Hepatocyte (in vitro differentiated cells): ENCODE results near the gene TANC1. TPM values are rescaled to one million over a fixed set of nuclear protein-coding genes. Genes with fewer than 3 reads are reported as not detected.

Experiments used
- DNase-seq: peaks from one replicate; pipeline ENCODE4 v3.0.0-alpha.2; 2016; ENCODE audit warnings: low spot score
- H2AFZ ChIP-seq: fragments of 200-600 bp; sonication (generic); 2 replicates; pipeline ENCODE4 v1.6.0; 2016; ENCODE audit warnings: antibody characterized with exemption, mild to moderate bottlenecking
- H3K27ac ChIP-seq: fragments of 200-600 bp; sonication (generic); 2 replicates; pipeline ENCODE4 v1.5.1; 2016; ENCODE audit warnings: mild to moderate bottlenecking
- H3K27me3 ChIP-seq: fragments of 200-600 bp; sonication (generic); 2 replicates; pipeline ENCODE4 v1.6.1; 2016
- H3K36me3 ChIP-seq: fragments of 200-600 bp; sonication (generic); replicated peaks from 2 replicates; pipeline ENCODE4 v1.5.1; 2016; ENCODE audit warnings: low read depth; ENCODE audit not compliant: insufficient read depth
- H3K4me1 ChIP-seq: fragments of 200-600 bp; sonication (generic); 2 replicates; pipeline ENCODE4 v1.5.1; 2016; ENCODE audit warnings: mild to moderate bottlenecking, moderate library complexity; ENCODE audit not compliant: insufficient read depth
- H3K4me2 ChIP-seq: fragments of 200-600 bp; sonication (generic); 2 replicates; pipeline ENCODE4 v1.6.0; 2016
- H3K4me3 ChIP-seq: fragments of 200-600 bp; sonication (generic); 2 replicates; pipeline ENCODE4 v1.5.1; 2016; ENCODE audit warnings: mild to moderate bottlenecking
- H3K79me2 ChIP-seq: fragments of 200-600 bp; sonication (generic); 2 replicates; pipeline ENCODE4 v1.6.0; 2017; ENCODE audit warnings: mild to moderate bottlenecking
- H3K9me2 ChIP-seq: fragments of 200-600 bp; sonication (generic); replicated peaks from 2 replicates; pipeline ENCODE4 v1.6.0; 2017; ENCODE audit warnings: mild to moderate bottlenecking; ENCODE audit not compliant: insufficient read depth
- H3K9me3 ChIP-seq: fragments of 200-600 bp; sonication (generic); 2 replicates; pipeline ENCODE4 v1.5.1; 2016; ENCODE audit warnings: low read depth, mild to moderate bottlenecking
- H4K20me1 ChIP-seq: fragments of 200-600 bp; sonication (generic); 2 replicates; pipeline ENCODE4 v1.6.0; 2016; ENCODE audit warnings: mild to moderate bottlenecking; ENCODE audit not compliant: insufficient read depth, poor library complexity, severe bottlenecking
- EZH2 ChIP-seq: fragments of 200-600 bp; sonication (generic); IDR thresholded peaks from 2 replicates; pipeline ENCODE4 v1.6.1; 2016; ENCODE audit warnings: antibody characterized with exemption, mild to moderate bottlenecking, borderline replicate concordance
- EZH2phosphoT487 ChIP-seq: fragments of 200-600 bp; sonication (generic); IDR thresholded peaks from one replicate; pipeline ENCODE4 v1.6.1; 2018; ENCODE audit warnings: antibody characterized with exemption, mild to moderate bottlenecking, low read depth, moderate library complexity; ENCODE audit not compliant: unreplicated experiment, severe bottlenecking
- WGBS: methylation state at CpG from one replicate; pipeline ENCODE4 v1.1.6; 2016; ENCODE audit warnings: low lambda C conversion rate; ENCODE audit errors: missing lambda C conversion rate; 5-methylcytosine and 5-hydroxymethylcytosine counted together
- polyA plus RNA-seq: library from polyadenylated mRNA; unstranded; fragments of >200 nt; fragmentation: Nextera tagmentation; extraction: Ambion mirVana; gene quantifications from 2 replicates; pipeline ENCODE4 v1.2.1, GENCODE V29; 2016
- total RNA-seq: library from RNA; depleted of rRNA; stranded (reverse); fragments of >200 nt; gene quantifications from 2 replicates; pipeline ENCODE4 v1.2.3, GENCODE V29; 2014
- TF ChIP-seq, protein P1 (sequence below): fragments of 200-600 bp; sonication (generic); IDR thresholded peaks from 2 replicates; pipeline ENCODE4 v1.5.1; 2016; ENCODE audit warnings: antibody characterized with exemption, mild to moderate bottlenecking; ENCODE audit not compliant: poor library complexity

TANC1 gene
- total and polyA plus RNA-seq, 2 experiments from 2014 or later = 8.3 to 18.5 TPM

DNA sequence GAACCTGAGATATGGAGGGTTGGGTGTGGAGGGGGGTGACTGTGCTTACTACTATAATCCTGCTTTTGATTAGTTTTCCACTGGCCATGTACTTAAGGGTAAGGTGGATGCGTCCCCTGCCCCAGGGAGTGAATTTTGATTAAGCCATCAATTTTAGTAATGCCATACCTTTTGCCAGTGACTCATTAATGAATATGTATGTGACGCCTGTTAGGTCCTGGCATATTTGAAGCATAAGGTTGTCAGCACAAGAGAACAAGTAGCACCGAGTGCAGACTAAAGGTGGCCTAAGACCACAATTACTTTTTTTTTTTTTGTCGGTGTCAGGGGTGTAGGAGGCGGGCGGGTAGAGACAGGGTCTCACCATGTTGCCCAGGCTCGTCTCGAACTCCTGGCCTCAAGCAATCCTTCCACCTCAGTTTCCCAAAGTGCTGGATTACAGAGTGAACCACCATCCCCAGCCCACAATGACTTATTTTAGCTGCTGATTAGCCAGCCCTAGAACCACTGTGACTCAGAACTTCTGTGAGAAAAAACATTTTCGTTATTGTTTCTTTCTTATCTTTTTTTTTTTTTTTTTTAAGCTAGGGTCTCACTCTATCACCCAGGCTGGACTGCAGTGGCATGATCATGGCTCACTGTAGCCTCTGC, 7.0 kb downstream of the TANC1 start:
- H3K4me3 ChIP-seq = no peak overlapping the region
- H3K27ac ChIP-seq = no peak overlapping the region
- 93% methylated on average over 9 of the region's 9 CpGs for WGBS
- H3K9me3 ChIP-seq = no peaks in the 10 kb centered on the region
- peaks cover 100% of the 10 kb centered on the region for H3K79me2 ChIP-seq
- no peak for DNase-seq
- no peaks in the 10 kb centered on the region for H3K27me3 ChIP-seq
- H3K4me1 ChIP-seq = peaks cover 31% of the 10 kb centered on the region
- no peak overlapping the region for H2AFZ ChIP-seq
- H3K4me2 ChIP-seq = no peak overlapping the region
- H4K20me1 ChIP-seq = peaks cover 31% of the 10 kb centered on the region
- no peak for TF ChIP-seq EZH2phosphoT487
- TF ChIP-seq EZH2 = no peak
- TF ChIP-seq, protein P1, sequence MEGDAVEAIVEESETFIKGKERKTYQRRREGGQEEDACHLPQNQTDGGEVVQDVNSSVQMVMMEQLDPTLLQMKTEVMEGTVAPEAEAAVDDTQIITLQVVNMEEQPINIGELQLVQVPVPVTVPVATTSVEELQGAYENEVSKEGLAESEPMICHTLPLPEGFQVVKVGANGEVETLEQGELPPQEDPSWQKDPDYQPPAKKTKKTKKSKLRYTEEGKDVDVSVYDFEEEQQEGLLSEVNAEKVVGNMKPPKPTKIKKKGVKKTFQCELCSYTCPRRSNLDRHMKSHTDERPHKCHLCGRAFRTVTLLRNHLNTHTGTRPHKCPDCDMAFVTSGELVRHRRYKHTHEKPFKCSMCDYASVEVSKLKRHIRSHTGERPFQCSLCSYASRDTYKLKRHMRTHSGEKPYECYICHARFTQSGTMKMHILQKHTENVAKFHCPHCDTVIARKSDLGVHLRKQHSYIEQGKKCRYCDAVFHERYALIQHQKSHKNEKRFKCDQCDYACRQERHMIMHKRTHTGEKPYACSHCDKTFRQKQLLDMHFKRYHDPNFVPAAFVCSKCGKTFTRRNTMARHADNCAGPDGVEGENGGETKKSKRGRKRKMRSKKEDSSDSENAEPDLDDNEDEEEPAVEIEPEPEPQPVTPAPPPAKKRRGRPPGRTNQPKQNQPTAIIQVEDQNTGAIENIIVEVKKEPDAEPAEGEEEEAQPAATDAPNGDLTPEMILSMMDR = no peak
- no peaks in the 10 kb centered on the region for H3K36me3 ChIP-seq
- no peaks in the 10 kb centered on the region for H3K9me2 ChIP-seq

DNA sequence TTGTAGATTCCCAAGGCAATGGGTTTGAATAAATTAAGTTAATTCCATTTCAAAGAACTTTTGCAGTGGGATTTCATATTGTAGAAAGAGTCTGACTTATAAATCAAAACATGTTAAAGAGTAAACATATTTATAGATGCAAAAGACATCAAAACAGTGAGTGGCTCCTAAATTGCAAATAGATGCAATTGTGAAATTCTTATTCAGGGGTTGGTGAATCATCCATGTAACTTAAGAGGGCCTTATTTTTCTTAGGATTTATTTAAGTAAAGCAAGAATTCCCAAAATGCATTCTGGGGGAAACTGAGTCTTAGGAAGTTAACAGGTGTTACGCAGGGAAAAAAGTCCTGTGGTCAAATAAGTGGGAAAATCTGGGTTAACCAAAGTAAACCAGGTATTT, 11.3 kb downstream of the TANC1 start:
- TF ChIP-seq EZH2 = no peak
- TF ChIP-seq, protein P1 = no peak
- TF ChIP-seq EZH2phosphoT487 = no peak
- Histone ChIP-seq H3K9me2 (no peaks in the 10 kb centered on the region), H3K27ac (no peak overlapping the region), H3K27me3 (no peaks in the 10 kb centered on the region), H3K4me3 (no peak overlapping the region), H3K9me3 (no peaks in the 10 kb centered on the region), H3K79me2 (peaks cover 100% of the 10 kb centered on the region), H3K4me1 (peaks cover 26% of the 10 kb centered on the region), H3K4me2 (no peak overlapping the region), H3K36me3 (no peaks in the 10 kb centered on the region), H4K20me1 (peaks cover 26% of the 10 kb centered on the region), H2AFZ (no peak overlapping the region)
- 100% methylated on average over 1 of the region's 1 CpG for WGBS
- no peak for DNase-seq

DNA sequence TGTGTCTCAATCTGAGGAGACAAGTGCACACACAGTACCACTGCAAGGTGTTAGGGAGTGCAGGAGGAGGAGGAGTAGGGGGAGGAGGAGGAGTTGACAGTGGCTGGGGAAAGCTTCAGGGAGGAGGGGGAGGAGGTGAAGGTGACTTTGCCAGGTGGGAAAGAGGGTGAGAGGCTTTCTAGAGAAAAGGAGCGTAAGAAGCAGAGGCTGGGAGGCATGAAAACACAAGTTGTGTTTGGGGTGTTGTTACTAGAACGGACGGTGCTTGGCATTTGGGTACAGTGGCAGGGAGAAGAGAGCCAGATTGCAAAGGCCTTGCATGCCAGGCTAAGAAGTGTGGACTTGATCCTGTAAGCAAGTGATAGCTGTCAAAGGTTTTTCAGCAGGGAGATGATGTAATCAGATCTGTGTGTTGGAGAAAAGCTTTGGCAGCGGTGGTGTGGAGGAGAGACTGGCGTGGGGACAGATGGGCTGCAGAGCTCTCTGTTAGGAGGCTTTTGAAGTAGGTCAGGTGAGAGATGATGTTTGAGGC, 16.2 kb downstream of the TANC1 start:
- Histone ChIP-seq H3K27me3 (no peaks in the 10 kb centered on the region), H3K79me2 (peaks cover 100% of the 10 kb centered on the region), H2AFZ (no peak overlapping the region), H3K27ac (no peak overlapping the region), H3K4me1 (peaks cover 31% of the 10 kb centered on the region), H3K36me3 (no peaks in the 10 kb centered on the region), H3K4me3 (no peak overlapping the region), H3K4me2 (no peak overlapping the region), H4K20me1 (peaks cover 61% of the 10 kb centered on the region), H3K9me3 (no peaks in the 10 kb centered on the region), H3K9me2 (no peaks in the 10 kb centered on the region)
- 54% methylated on average over 5 of the region's 5 CpGs for WGBS
- no peak for DNase-seq
- TF ChIP-seq EZH2phosphoT487 (no peak), EZH2 (no peak)
- TF ChIP-seq, protein P1 = no peak
